ENCODE measurements around the gene GDPD4.

The GDPD4 gene

GRCh38 chr11:77188633-77189491 is 112.6 kb downstream of the GDPD4 start:
- DNase-seq = no peak

DNA sequence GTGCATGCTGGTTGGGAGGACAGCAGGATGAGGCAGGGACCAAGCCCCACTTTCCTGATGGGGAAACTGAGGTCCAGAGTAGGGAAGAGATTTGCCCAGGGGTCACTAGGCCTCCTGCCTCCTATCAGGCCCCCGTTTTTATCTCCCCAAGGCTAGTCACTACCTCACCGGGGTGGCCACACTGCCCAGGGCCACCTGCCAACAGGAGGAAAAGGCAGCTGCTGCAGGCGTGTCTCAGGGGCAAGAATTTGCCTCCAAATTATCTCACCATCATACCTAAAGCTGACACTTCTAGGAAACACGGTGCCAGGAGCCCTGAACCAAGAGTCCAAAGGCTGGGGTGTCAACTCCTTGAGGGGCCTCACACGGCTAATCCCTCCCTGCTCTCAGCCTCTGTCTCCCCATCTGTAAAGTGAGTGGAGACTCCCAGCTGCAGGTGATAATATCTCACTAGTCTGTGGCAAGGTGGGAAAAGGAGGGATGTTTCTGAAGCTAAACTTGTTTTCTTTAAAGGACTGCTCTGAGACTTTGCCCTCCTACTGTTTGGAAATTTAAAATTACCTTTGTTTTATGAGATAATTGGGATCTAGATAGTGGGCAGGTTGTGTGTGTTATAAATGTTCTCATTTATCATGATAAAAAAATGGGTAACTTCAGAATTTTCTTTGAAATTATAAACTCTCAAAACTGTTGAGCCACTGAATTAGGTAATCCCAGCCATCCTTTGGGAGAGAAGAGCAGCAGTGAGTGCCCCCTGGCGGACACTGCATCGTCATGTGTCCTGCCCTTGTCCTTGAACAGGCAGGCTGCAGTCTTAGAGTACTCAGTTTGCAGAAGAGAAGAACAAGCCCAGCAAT is 113.5 kb downstream of the GDPD4 start:
- peak; percentile 48 for DNase-seq

DNA sequence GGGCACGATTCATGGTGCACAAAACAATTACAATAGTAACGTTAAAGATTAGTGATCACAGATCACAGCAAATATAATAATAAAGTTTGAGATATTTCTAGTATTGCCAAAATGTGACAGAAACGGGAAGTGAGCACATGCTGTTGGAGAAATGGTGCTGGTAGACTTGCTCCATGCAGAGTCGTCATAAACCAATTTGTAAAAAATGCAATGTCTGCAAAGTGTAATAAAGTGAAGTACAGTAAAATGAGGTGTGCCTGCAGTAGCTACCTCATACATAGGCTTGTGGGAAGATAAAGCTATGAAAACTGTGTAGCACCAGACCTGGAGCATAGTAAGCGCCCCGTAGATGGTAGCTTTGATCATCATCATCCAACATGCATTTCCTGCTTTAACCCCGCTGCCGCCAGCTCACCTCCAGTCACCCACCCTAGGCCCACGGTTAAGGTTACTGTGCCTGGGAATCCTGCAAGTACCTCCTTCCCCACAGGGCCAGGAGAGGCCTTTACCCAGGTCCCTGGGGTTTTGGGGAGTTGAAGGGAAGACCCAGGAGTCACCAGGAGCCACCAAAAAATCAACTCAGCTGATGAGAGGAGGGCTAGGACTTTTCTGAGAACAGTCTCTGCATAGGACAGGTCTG is 114.3 kb downstream of the GDPD4 start:
- DNase-seq = no peak

DNA sequence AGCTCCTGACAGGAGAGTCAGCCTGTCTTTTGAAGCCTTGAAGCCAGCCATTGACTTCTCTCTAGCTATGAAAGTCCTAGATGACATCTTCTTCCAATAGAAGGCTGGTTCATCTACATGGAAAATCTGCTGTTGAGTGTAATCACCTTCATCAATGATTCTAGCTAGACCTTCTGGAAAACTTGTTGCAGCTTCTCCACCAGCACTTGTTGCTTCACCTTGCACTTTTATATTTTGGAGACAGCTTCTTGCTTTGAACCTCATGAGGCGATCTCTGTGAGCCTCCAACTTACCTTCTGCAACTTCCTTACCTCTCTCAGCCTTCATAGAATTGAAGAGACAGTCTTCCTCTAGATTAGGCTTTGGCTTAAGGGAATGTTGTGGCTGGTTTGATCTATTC is 115.2 kb downstream of the GDPD4 start:
- no peak for DNase-seq

GRCh38 chr11:77184136-77184860 is 117.2 kb downstream of the GDPD4 start:
- no peak for DNase-seq

GRCh38 chr11:77183431-77183984 is 118.0 kb downstream of the GDPD4 start:
- no peak for DNase-seq

- no peak for DNase-seq
Observed at GRCh38 chr11:77182542-77183430, 118.7 kb downstream of the GDPD4 start.

DNA sequence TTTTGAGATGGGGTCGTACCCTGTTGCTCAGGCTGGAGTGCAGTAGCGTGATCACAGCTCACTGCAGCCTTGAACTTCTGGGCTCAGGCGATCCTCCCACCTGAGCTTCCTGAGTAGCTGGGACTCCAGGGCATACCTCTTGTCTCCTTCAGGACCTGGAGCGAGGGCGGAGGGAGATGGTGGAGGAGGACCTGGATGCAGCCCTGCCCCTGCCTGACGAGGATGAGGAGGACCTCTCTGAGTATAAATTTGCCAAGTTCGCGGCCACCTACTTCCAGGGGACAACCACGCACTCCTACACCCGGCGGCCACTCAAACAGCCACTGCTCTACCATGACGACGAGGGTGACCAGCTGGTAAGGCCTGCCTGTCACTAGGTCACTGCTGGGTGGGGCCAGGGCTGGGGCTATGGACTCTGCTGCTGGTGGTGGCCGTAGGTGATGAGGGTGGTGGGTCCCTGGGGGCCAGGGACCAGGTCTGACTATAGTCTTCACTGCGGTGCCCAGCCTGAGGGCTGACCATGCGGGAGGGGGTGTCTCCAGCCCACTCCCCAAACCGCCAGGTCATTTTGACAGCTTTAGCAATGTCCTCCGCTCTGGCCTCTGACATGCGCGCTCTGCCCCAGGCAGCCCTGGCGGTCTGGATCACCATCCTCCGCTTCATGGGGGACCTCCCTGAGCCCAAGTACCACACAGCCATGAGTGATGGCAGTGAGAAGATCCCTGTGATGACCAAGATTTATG is 119.5 kb downstream of the GDPD4 start:
- no peak for DNase-seq

DNA sequence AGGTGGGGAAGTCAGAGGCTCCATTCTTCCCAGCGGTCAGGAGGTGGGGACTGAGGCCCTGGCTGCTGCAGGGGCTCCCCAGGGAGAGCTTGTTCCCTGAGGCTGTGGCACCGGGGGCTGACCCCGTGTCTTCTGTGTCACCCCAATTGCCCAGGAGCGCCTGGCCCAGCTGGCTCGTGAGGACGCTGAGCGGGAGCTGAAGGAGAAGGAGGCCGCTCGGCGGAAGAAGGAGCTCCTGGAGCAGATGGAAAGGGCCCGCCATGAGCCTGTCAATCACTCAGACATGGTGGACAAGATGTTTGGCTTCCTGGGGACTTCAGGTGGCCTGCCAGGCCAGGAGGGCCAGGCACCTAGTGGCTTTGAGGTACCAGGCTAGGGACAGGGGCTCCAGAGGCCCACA is 120.3 kb downstream of the GDPD4 start:
- DNase-seq = no peak

DNA sequence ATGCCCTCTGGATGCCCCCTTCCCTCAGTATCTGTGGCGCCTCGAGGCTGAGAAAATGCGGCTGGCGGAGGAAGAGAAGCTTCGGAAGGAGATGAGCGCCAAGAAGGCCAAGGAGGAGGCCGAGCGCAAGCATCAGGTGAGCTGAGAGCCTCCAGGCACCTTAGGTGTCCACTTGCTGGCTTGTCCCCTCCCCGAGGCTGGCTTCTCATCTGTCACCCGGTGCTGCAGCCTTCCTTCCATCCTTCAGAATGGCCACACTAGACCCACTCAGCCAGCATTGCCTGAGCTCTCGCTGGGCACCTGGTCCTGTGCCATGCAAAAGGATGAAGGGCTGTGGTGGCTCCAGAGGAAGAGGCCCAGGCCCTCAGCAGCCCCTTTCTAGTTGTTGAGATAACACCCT is 121.1 kb downstream of the GDPD4 start:
- no peak for DNase-seq

- no peak for DNase-seq
Observed at GRCh38 chr11:77179681-77180080, 121.8 kb downstream of the GDPD4 start.

- DNase-seq = no peak
Observed at GRCh38 chr11:77179048-77179447, 122.4 kb downstream of the GDPD4 start.

- no peak for DNase-seq
Observed at GRCh38 chr11:77178150-77178549, 123.3 kb downstream of the GDPD4 start.

DNA sequence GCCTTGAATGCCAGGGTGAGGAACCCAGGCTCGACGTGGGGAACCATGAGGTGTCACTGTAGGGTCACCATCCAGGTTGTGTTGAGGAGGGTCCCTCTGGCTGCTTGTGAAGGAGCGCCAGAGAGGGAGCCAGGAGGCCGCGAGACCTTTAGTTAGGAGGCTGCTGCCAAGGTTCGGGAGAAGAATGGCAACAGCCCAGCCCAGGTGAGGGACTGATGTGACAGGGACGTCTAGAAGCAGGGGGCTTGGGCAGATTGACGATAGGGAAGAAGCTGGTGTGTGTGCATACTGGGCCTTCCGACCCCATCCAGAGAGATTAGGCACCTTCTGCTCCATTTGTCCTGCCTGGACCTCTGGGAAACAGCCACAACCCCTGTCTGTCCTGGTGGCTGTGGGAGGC is 124.5 kb downstream of the GDPD4 start:
- DNase-seq = no peak

DNA sequence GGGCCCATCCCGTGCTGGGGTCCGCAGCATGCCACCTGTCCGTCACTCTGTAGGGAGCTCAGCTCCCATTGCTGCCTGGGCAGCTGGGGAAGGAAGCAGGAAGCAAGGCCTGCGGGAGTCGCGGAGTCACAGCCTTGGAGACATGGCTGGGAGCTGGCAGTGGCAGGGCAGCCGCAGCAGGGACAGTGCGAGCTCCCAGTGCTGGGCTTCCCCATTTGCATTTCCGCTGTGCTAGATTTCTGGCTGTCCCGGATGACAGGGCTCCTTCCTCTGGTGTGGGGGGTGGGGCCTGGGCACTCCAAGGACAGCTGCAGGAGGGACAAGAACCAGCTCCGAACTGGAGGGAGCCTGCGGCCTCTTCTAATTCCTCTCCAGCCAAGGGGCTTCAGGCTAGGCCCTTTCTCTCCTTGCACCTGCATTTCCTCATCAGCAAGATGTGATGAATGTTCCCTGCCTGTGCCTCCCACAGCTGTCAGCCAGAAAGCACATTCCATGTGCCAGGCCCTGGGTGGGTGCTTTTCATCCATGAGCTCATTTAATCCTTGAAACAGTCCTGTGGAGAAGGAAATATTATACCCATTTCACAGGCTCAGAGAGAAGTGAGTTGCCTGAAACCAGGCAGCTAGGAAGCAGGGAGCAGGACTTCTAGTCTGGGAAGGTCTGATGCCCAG is 125.5 kb downstream of the GDPD4 start:
- DNase-seq = no peak

GRCh38 chr11:77175021-77175842 is 126.3 kb downstream of the GDPD4 start:
- no peak for DNase-seq

GRCh38 chr11:77174559-77174958 is 126.9 kb downstream of the GDPD4 start:
- peak; percentile 94 for DNase-seq

DNA sequence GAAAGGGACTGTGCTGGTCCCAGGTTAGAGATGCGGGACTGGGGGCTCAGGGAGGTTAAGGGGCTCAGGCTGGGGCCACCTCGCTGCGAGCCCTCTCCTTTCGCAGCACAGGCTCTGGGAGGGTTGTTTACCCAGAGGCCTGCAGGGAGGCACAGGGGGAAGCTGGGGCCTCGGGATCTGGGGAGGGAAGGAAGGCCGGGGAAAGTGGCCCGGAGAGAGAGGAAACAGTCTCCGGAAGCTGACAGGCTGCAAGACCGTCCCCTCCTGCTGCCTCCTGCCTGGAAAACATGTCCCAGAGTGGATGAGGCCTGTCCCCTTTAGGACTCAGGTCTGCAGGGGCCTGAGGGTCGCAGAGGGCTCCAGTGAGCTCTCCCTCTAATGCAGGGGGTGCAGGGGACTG is 128.0 kb downstream of the GDPD4 start:
- no peak for DNase-seq

GRCh38 chr11:77172666-77172982 is 128.9 kb downstream of the GDPD4 start:
- DNase-seq = peak; percentile 53

All from DMS79 (cell line).